Calu3 (cell line): ENCODE data around the gene TMEM217. TPM values are rescaled to one million over a fixed set of nuclear protein-coding genes. Genes with fewer than 3 reads are reported as not detected.

Source experiments
- BruUV-seq: library from RNA; stranded (reverse); fragments of 400-500 nt; replicated peaks from 2 replicates; lab custom pipeline; 2021; lab: Mats Ljungman, UMichigan
- CTCF ChIA-PET: fragments of 300-600 bp; sonication (Branson Sonifier 250); formaldehyde crosslinking; loops from one replicate; lab custom pipeline; 2022; ENCODE audit warnings: antibody characterized with exemption; lab: Charles Lee
- DNase-seq: peaks from one replicate; pipeline ENCODE4 v3.0.0; 2022
- H3K27ac Mint-ChIP-seq: one replicate; pipeline ENCODE4 v1.8.0; 2022; ENCODE audit warnings: mixed read lengths; ENCODE audit not compliant: unreplicated experiment
- H3K27me3 Mint-ChIP-seq: one replicate; pipeline ENCODE4 v1.8.0; 2022; ENCODE audit warnings: mixed read lengths; ENCODE audit not compliant: unreplicated experiment
- H3K36me3 Mint-ChIP-seq: one replicate; pipeline ENCODE4 v1.8.0; 2022; ENCODE audit warnings: mild to moderate bottlenecking, moderate library complexity, mixed read lengths; ENCODE audit not compliant: insufficient read depth, unreplicated experiment
- H3K4me1 Mint-ChIP-seq: one replicate; pipeline ENCODE4 v1.8.0; 2022; ENCODE audit warnings: mild to moderate bottlenecking, low read depth, mixed read lengths; ENCODE audit not compliant: unreplicated experiment
- H3K4me3 Mint-ChIP-seq: one replicate; pipeline ENCODE4 v1.8.0; 2022; ENCODE audit warnings: mild to moderate bottlenecking, low read depth, moderate library complexity, mixed read lengths; ENCODE audit not compliant: unreplicated experiment
- H3K9me3 Mint-ChIP-seq: one replicate; pipeline ENCODE4 v1.8.0; 2022; ENCODE audit warnings: low read depth, mixed read lengths; ENCODE audit not compliant: unreplicated experiment
- intact Hi-C: fragments of 100-400 bp; cut with micrococcal nuclease; formaldehyde crosslinking; loops from one replicate; pipeline ENCODE4 v1.10.0; 2022; ENCODE audit not compliant: unreplicated experiment
- total RNA-seq: library from RNA; stranded (reverse); gene quantifications from 2 replicates; pipeline ENCODE4 v1.2.3, GENCODE V29; 2022
- TF ChIP-seq, protein P1 (sequence below): fragments of 200-600 bp; IDR thresholded peaks from one replicate; pipeline ENCODE4 v1.8.0; 2022; ENCODE audit warnings: antibody characterized with exemption; ENCODE audit not compliant: unreplicated experiment

Gene TMEM217
- total RNA-seq, 1 experiment from 2014 or later: 0.99 TPM

DNA sequence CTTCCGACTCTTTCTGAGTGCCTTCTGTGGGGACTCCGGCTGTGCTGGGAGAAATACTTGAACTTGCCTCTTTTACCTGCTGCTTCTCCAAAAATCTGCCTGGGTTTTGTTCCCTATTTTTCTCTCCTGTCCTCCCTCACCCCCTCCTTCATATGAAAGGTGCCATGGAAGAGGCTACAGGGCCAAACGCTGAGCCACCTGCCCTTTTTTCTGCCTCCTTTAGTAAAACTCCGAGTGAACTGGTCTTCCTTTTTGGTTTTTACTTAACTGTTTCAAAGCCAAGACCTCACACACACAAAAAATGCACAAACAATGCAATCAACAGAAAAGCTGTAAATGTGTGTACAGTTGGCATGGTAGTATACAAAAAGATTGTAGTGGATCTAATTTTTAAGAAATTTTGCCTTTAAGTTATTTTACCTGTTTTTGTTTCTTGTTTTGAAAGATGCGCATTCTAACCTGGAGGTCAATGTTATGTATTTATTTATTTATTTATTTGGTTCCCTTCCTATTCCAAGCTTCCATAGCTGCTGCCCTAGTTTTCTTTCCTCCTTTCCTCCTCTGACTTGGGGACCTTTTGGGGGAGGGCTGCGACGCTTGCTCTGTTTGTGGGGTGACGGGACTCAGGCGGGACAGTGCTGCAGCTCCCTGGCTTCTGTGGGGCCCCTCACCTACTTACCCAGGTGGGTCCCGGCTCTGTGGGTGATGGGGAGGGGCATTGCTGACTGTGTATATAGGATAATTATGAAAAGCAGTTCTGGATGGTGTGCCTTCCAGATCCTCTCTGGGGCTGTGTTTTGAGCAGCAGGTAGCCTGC is 83.2 kb downstream of the TMEM217 start:
- no peak overlapping the region for H3K27ac Mint-ChIP-seq
- BruUV-seq: no TSS peak
- no peak for DNase-seq
- H3K4me1 Mint-ChIP-seq: peaks cover 11% of the 10 kb centered on the region
- H3K9me3 Mint-ChIP-seq: no peaks in the 10 kb centered on the region
- H3K36me3 Mint-ChIP-seq: peaks cover 66% of the 10 kb centered on the region
- intact Hi-C loops: loop anchor here (5.0 to 10.0 kb wide), 2 partner anchors 37 to 260 kb away; no protein-coding TSS in a partner anchor
- H3K27me3 Mint-ChIP-seq: no peaks in the 10 kb centered on the region
- TF ChIP-seq, protein P1, sequence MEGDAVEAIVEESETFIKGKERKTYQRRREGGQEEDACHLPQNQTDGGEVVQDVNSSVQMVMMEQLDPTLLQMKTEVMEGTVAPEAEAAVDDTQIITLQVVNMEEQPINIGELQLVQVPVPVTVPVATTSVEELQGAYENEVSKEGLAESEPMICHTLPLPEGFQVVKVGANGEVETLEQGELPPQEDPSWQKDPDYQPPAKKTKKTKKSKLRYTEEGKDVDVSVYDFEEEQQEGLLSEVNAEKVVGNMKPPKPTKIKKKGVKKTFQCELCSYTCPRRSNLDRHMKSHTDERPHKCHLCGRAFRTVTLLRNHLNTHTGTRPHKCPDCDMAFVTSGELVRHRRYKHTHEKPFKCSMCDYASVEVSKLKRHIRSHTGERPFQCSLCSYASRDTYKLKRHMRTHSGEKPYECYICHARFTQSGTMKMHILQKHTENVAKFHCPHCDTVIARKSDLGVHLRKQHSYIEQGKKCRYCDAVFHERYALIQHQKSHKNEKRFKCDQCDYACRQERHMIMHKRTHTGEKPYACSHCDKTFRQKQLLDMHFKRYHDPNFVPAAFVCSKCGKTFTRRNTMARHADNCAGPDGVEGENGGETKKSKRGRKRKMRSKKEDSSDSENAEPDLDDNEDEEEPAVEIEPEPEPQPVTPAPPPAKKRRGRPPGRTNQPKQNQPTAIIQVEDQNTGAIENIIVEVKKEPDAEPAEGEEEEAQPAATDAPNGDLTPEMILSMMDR: no peak
- CTCF ChIA-PET: interaction anchor here (1.1 kb wide), 1 partner anchor 123 kb away, joined by 3 read pairs; no protein-coding TSS in a partner anchor
- H3K4me3 Mint-ChIP-seq: no peak overlapping the region

DNA sequence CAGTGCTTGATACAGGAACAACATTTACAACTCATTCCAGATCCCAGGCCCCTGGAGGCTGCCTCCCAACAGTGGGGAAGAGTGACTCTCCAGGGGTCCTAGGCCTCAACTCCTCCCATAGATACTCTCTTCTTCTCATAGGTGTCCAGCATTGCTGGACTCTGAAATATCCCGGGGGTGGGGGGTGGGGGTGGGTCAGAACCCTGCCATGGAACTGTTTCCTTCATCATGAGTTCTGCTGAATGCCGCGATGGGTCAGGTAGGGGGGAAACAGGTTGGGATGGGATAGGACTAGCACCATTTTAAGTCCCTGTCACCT is 83.8 kb downstream of the TMEM217 start:
- intact Hi-C loops: loop anchor here (5.0 to 10.0 kb wide), 2 partner anchors 37 to 259 kb away; no protein-coding TSS in a partner anchor
- CTCF ChIA-PET: interaction anchor here (4.5 kb wide), 1 partner anchor 123 kb away, joined by 43 read pairs; no protein-coding TSS in a partner anchor
- H3K27me3 Mint-ChIP-seq: no peaks in the 10 kb centered on the region
- TF ChIP-seq, protein P1: no peak
- peaks cover 15% of the 10 kb centered on the region for H3K4me1 Mint-ChIP-seq
- no peak overlapping the region for H3K4me3 Mint-ChIP-seq
- peaks cover 72% of the 10 kb centered on the region for H3K36me3 Mint-ChIP-seq
- H3K9me3 Mint-ChIP-seq: no peaks in the 10 kb centered on the region
- no peak for DNase-seq
- BruUV-seq: no TSS peak
- H3K27ac Mint-ChIP-seq: no peak overlapping the region

DNA sequence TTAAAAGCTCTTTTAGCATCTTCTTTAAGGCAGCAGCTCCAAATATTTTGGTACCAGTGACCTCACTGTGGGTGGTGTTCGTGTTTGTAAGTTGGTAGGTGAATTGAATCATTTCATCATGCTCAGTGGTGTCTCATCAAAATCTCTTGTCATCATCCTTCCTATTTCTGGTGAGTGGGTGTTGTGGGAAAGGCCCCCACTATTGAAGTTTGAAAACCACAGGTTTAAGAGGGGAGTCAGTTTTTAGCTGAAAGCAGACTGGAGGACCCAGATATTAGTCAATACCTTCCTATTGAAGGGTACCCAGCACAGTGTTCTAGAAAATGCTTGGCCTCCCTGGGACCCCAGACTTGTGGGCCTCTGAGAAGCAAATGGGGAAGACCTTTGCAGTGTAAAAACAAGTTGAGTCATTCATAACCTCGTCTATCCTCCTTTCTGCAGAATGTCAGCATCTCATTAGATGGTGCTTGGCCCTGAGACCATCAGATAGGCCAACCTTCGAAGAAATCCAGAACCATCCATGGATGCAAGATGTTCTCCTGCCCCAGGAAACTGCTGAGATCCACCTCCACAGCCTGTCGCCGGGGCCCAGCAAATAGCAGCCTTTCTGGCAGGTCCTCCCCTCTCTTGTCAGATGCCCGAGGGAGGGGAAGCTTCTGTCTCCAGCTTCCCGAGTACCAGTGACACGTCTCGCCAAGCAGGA is 84.3 kb downstream of the TMEM217 start:
- DNase-seq: no peak
- CTCF ChIA-PET: interaction anchor here (3.1 to 4.5 kb wide), 2 partner anchors 122 to 149 kb away, joined by 27 to 43 read pairs; no protein-coding TSS in a partner anchor
- Mint-ChIP-seq H3K4me1 (peaks cover 20% of the 10 kb centered on the region), H3K4me3 (no peak overlapping the region), H3K36me3 (peaks cover 76% of the 10 kb centered on the region), H3K27ac (no peak overlapping the region), H3K27me3 (no peaks in the 10 kb centered on the region), H3K9me3 (no peaks in the 10 kb centered on the region)
- BruUV-seq: no TSS peak
- intact Hi-C loops: loop anchor here (2.0 to 10.0 kb wide), 3 partner anchors 36 to 259 kb away; no protein-coding TSS in a partner anchor
- TF ChIP-seq, protein P1: no peak

DNA sequence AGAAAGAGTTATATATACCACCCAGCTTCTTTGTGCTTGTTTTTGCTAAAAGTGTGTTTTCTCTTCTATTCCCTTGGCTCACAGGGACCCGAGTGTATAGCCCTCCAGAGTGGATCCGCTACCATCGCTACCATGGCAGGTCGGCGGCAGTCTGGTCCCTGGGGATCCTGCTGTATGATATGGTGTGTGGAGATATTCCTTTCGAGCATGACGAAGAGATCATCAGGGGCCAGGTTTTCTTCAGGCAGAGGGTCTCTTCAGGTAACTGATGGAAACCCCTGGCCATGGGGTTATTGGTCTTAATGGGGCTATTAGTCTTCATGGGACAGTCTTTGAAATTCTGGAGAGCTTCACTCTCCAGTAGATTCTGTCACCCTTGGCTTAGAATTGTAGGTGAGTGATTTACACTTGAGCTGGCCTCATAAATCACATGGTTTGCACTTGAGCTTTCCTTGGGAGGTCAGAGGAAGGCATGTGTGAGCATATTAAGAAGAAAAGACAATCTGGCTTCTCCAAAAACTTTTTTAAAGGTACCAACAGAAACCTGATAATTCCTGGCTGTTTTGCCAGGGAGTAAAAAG is 84.9 kb downstream of the TMEM217 start:
- H3K4me3 Mint-ChIP-seq: no peak overlapping the region
- no peak for DNase-seq
- intact Hi-C loops: loop anchor here (1.0 to 10.0 kb wide), 8 partner anchors 35 to 407 kb away; no protein-coding TSS in a partner anchor
- TF ChIP-seq, protein P1: no peak
- peaks cover 23% of the 10 kb centered on the region for H3K4me1 Mint-ChIP-seq
- no peaks in the 10 kb centered on the region for H3K9me3 Mint-ChIP-seq
- H3K27ac Mint-ChIP-seq: no peak overlapping the region
- CTCF ChIA-PET: interaction anchor here (0.6 to 4.7 kb wide), 11 partner anchors 36 to 196 kb away, joined by 3 to 58 read pairs (median 16); no protein-coding TSS in a partner anchor
- BruUV-seq: no TSS peak
- H3K27me3 Mint-ChIP-seq: no peaks in the 10 kb centered on the region
- H3K36me3 Mint-ChIP-seq: peaks cover 76% of the 10 kb centered on the region
